Measurements from ENCODE around the gene MMRN2. TPM values are rescaled to one million over a fixed set of nuclear protein-coding genes. Genes with fewer than 3 reads are reported as not detected.

The MMRN2 gene
- polyA plus RNA-seq, 1 of the 3 experiments (the other 2 are of a cell fraction) = 0.05 TPM

- H3K4me2 ChIP-seq = no peak overlapping the region
- ChIA-PET CTCF (interaction anchor here (0.6 to 6.3 kb wide), 37 partner anchors 10 to 499 kb away, joined by 3 to 73 read pairs (median 5); partner anchors contain the start of gene BMPR1A), POLR2A (interaction anchor here (2.2 kb wide), 1 partner anchor 188 kb away, joined by 8 read pairs; no protein-coding TSS in a partner anchor)
- H3K36me3 ChIP-seq (replicated peaks in 1 of 2; ENCODE audit: control insufficient read depth in 1 of 2, insufficient read depth in 2 of 2, low read length in 1 of 2) = peaks cover 43 to 44% of the 10 kb centered on the region in 2 experiments
- TF ChIP-seq MEF2A (IDR thresholded peaks at IDR 0.05; ENCODE audit: borderline replicate concordance, low read depth) (no peak), IRF3 (IDR thresholded peaks at IDR 0.05; ENCODE audit: low read depth, low read length) (no peak), NRF1 (IDR thresholded peaks at IDR 0.05; ENCODE audit: low read depth, low read length) (no peak), RAD21 (IDR thresholded peaks at IDR 0.05; ENCODE audit: low read length) (peak; percentile 84), SMC3 (IDR thresholded peaks at IDR 0.05; ENCODE audit: low read depth, low read length) (peak; percentile 80), FOXJ3 (CRISPR knock-in tag; IDR thresholded peaks at IDR 0.05) (no peak), MXI1 (IDR thresholded peaks at IDR 0.05; ENCODE audit: low read depth, low read length) (peak; percentile 32; the same call in 1 of the 2 replicates), JUND (IDR thresholded peaks at IDR 0.05) (no peak), EP300 (IDR thresholded peaks at IDR 0.05; ENCODE audit: borderline replicate concordance in 1 of 2, low read depth in 1 of 2, low read length in 1 of 2) (no peak), CTCF (IDR thresholded peaks at IDR 0.05) (peak; percentile 91)
- peaks cover 4% of the 10 kb centered on the region; the same call in 1 of the 2 replicates for H3K79me2 ChIP-seq (ENCODE audit: insufficient read depth)
- H3K4me1 ChIP-seq (ENCODE audit: control insufficient read depth in 1 of 2, insufficient read depth in 2 of 2, low read depth in 1 of 2, low read length in 1 of 2) = peaks cover 4 to 11% of the 10 kb centered on the region in 2 experiments; a peak in 3 of 4 replicates
- no peak overlapping the region for H3K9ac ChIP-seq
- H3F3A ChIP-seq (replicated peaks; ENCODE audit: insufficient read depth) = peaks cover 10% of the 10 kb centered on the region
- DNase-seq = peak; percentile 60
- no peaks in the 10 kb centered on the region for H3K9me3 ChIP-seq
- H3K4me3 ChIP-seq (ENCODE audit: low read depth in 2 of 2, low read length in 1 of 2) = no peak overlapping the region; a peak in 1 of 4 replicates
- H4K20me1 ChIP-seq (ENCODE audit: insufficient read depth) = no peaks in the 10 kb centered on the region
- no peaks in the 10 kb centered on the region for H3K27me3 ChIP-seq (ENCODE audit: insufficient read depth)
- WGBS (ENCODE audit: low lambda C conversion rate) = 23% methylated on average over 9 of the region's 9 CpGs
- no peak overlapping the region for H2AFZ ChIP-seq (ENCODE audit: low read depth)
- H3K27ac ChIP-seq (ENCODE audit: low read depth in 2 of 2, low read length in 1 of 2) = no peak overlapping the region
- H3K9me2 ChIP-seq = no peaks in the 10 kb centered on the region
Measured at GRCh38 chr10:86899670-86900276, 57.6 kb downstream of the MMRN2 start.

- Histone ChIP-seq H2AFZ (ENCODE audit: low read depth) (no peak overlapping the region), H3K4me2 (no peak overlapping the region), H3K36me3 (replicated peaks in 1 of 2; ENCODE audit: control insufficient read depth in 1 of 2, insufficient read depth in 2 of 2, low read length in 1 of 2) (peaks cover 43 to 44% of the 10 kb centered on the region in 2 experiments), H3K9me2 (no peaks in the 10 kb centered on the region), H3K27ac (ENCODE audit: low read depth in 2 of 2, low read length in 1 of 2) (no peak overlapping the region; a peak in 1 of 4 replicates), H3F3A (replicated peaks; ENCODE audit: insufficient read depth) (peaks cover 10% of the 10 kb centered on the region), H3K4me1 (ENCODE audit: control insufficient read depth in 1 of 2, insufficient read depth in 2 of 2, low read depth in 1 of 2, low read length in 1 of 2) (peaks cover 4 to 11% of the 10 kb centered on the region in 2 experiments; a peak in 3 of 4 replicates), H3K9me3 (no peaks in the 10 kb centered on the region), H3K79me2 (ENCODE audit: insufficient read depth) (peaks cover 4% of the 10 kb centered on the region; the same call in 1 of the 2 replicates), H3K9ac (no peak overlapping the region), H4K20me1 (ENCODE audit: insufficient read depth) (no peaks in the 10 kb centered on the region), H3K4me3 (ENCODE audit: low read depth in 2 of 2, low read length in 1 of 2) (no peak overlapping the region), H3K27me3 (ENCODE audit: insufficient read depth) (no peaks in the 10 kb centered on the region)
- CTCF ChIA-PET = interaction anchor here (0.6 to 6.3 kb wide), 34 partner anchors 10 to 498 kb away, joined by 3 to 73 read pairs (median 6); partner anchors contain the start of gene BMPR1A
- 78% methylated on average over 6 of the region's 6 CpGs for WGBS (ENCODE audit: low lambda C conversion rate)
- POLR2A ChIA-PET = interaction anchor here (2.2 kb wide), 1 partner anchor 188 kb away, joined by 8 read pairs; no protein-coding TSS in a partner anchor
- 0 out of 2 replicates have a peak, but pooled peaks have one; percentile 17 for TF ChIP-seq MXI1 (IDR thresholded peaks at IDR 0.05; ENCODE audit: low read depth, low read length)
- TF ChIP-seq USF1 (IDR thresholded peaks at IDR 0.05; ENCODE audit: borderline replicate concordance, low read depth) = no peak
- DNase-seq = peak; percentile 24
Measured at GRCh38 chr10:86899132-86899531, 58.3 kb downstream of the MMRN2 start.
